CD4-positive, alpha-beta T cell treated with Interleukin-1 beta for 1 hour (primary cell): Measurements from ENCODE around the gene CAST.
"Not testable (repeated sequence)": the region's sequence is repeated elsewhere in the genome, so short reads cannot be mapped to it uniquely, and the experiment has no call there.

Experiments used
- DNase-seq, 2 donors: peaks; one replicate each; pipeline ENCODE4 v3.0.0-alpha.2; 2020 to 2022

CAST gene, protein sequence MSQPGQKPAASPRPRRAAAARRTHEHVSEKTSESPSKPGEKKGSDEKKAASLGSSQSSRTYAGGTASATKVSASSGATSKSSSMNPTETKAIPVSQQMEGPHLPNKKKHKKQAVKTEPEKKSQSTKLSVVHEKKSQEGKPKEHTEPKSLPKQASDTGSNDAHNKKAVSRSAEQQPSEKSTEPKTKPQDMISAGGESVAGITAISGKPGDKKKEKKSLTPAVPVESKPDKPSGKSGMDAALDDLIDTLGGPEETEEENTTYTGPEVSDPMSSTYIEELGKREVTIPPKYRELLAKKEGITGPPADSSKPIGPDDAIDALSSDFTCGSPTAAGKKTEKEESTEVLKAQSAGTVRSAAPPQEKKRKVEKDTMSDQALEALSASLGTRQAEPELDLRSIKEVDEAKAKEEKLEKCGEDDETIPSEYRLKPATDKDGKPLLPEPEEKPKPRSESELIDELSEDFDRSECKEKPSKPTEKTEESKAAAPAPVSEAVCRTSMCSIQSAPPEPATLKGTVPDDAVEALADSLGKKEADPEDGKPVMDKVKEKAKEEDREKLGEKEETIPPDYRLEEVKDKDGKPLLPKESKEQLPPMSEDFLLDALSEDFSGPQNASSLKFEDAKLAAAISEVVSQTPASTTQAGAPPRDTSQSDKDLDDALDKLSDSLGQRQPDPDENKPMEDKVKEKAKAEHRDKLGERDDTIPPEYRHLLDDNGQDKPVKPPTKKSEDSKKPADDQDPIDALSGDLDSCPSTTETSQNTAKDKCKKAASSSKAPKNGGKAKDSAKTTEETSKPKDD

DNA sequence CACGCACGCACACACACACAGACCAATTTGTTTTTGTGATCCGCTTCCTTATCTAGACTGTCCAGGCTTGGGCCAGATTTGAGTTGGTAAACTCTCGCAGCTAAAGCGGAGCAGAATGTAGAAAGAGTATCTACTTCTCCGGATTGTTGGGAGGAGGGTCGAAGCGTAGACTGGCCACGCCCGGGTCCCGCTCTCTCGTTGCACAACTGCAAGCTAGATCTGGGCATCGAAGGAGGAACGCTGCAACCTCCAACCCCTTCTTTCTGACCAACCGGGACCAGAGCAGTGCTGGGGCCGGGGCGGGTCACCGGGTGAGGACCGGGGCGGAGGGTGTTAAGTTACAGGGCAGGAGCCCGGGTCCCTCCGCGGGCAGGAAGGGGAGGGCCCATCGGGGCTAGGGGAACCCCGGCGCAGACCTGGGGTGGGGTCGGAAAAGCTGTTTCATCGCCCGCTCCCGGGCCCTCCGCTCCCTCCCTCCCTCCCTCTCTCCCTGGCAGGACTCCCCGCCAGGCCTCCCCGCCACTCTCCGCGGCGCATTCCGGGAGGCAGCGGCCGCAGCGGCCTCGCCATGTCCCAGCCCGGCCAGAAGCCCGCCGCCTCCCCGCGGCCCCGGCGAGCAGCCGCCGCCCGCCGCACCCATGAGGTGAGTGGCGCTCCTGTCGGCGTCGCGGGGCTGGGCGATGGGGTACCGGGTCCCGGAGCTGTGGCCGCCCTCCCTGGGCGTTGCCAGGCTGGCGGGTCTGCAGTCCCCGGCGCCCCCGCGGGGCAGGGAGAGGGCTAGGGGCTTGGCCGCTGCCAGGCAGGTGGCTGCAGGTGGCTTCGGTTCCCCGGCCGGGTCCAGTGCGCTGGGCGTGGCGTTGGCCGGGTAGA is at the start of gene CAST:
TSS of gene CAST (plus strand) at position 522 of the 870 bp plus-strand sequence. CDS start at position 569, 47 bp downstream.
- peak; percentile 83 to 85 for DNase-seq

DNA sequence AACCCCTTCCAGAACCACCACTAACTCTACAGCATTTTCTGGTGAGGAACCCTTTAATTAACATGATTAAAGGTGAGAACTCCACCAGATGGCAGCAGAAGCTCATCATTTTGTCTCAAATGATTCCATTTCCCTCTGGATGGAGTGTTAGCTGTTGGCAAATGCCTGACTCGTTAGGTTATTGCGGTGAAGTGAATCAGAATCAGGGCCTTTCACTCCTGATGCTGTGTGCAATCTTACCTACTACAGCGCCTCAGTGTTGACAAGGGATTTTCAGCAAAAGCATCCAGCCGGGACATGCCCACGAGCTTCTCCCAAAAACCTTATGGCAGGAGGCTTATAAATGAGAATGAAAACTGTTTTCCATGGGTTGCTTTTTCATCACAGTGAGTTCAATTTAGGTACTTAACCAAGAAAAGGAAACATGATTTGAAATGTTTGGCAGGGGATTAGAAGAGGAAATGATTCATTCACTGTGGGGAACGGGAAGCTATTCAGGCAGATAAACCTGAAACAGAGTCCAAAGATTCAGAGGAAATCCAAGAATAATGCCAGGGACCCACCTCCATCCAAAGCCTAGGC is 48.0 kb upstream of the CAST start:
- DNase-seq = peak; percentile 24 to 64

DNA sequence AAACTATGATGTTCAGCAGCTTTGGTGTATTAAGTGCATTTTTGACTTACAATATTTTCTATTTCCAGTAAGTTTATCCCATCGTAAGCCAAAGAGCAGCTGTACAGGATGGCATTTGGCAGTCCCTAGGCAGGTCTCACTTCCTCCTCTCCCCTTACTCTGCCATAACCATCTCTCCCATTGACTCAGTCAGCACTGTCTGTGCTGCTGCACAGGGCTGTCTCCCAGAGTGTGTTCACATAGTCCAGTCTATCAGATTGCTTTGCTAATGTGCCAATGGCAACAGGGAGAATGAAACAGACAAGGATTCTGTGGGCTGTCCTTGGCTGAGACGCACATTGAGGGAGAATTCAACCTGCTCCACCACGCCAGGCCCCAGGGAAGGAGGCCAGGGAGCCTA is 47.0 kb upstream of the CAST start:
- DNase-seq = no peak

DNA sequence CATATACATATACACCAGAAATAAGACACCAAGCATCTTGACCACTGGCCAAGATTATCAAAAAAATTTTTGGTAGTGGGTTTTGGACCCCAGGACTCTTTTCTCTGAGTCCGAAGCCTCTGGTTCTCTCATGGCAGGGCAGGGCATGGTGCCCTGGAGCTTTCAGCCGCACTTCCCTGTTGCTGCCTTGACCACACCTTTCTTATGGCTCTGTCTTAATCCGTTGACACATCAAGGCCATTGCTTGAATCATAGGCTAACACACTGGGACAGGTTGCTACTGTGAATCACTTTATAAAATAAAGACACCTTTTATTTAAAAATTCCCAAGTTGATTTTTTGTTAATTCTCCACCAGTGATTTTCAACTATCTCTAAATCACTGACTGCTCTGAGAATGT is 45.4 kb upstream of the CAST start:
- DNase-seq = no peak

DNA sequence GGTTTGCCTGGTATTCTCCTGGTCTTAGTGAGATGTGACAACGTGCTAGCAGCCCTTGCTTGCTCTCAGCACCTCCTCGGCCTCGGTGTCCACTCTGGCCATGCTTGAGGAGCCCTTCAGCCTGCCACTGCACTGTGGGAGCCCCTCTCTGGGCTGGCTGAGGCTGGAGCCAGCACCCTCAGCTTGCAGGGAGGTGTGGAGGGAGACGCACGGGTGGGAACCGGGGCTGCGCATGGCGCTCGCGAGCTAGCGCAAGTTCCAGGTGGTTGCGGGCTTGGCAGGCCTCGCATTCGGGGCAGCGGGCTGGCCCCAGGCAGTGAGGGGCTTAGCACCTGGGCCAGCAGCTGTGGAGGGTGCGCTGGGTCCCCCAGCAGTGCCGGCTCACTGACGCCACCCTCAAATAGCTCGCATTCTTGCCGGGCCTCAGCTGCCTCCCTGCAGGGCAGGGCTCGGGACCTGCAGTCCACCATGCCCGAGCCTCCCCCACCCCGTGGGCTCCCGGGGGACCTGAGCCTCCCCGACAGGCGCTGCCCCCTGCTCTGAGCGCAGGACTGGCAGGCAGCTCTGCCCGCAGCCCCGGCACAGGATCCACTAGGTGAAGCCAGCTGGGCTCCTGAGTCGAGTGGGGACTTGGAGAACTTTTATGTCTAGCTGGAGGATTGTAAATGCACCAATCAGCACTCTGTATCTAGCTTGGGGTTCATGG is 43.7 kb upstream of the CAST start:
- not testable (repeated sequence) for DNase-seq

DNA sequence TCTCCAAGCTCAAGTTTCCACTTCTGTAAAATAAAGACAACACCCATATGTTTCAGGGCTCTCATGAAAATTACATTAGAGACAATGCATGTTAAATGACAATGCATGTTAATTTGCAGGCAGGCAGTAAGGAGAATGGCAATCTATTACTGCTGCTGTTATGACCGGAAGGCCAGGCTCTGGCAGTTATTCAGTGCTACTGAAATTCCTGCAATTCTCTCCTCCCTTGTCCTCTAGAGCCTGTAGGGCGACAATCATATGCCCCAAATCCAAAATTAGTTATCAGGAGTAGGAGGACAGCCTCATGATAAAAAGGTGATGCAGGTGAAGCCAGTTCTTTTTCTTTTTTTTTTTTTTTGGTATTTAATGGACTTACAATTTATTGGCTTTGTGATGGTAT is 42.2 kb upstream of the CAST start:
- DNase-seq = no peak

DNA sequence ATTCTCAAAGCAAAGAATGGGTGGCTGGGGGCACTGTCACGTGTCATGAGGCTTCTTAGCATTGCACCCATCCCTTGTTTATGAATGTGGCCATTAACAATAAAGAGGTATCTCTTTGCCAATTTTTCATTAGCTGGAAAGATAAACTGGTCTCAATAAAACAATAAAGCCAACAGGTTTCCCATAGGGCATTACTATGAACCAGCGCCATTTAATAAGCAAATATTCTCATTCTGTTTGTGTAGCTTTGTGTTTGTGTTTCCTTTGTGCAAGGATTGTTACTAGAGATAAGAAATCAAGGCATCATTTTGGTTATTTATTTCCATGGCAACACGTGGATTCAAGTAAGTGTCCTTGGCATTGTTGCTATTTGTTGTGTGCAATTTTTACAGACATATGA is 37.6 kb upstream of the CAST start:
- DNase-seq = no peak

DNA sequence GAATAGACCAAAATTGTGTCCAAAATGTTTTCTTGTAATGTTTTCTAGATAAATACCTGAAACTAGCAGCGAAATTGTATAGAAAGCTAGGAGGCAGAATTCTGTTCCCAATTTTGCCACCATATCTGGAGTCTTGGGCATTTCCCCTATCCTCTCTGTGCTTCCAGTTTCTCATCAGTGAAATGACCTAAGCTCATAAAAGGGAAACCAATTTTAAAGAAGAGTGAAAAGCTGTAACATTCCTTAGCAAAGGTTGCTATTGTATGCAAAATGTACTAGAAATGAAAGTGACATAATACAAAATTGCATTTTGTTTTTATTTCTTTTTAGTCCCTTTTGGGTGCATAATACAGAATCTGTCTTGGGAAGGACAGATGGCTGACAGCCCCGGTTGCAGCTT is 36.8 kb upstream of the CAST start:
- no peak for DNase-seq

DNA sequence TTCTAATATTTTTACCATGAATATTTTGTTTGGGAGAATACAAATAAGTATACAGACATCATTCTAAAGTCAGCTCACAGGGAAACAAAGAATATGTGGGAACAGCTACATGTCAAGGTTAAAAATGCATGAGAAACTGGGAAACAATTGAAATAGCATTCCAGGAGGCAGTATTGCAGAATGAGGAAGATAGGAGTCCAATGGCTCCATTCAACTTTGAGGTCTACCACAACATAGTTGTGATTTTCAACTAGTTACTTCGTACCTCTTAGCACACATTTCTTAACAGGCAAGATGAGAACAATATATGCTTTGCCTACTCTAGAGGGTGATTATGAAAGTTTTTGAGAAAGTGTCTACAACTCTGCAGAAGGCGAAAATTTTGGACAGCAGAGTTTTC is 35.2 kb upstream of the CAST start:
- no peak for DNase-seq

DNA sequence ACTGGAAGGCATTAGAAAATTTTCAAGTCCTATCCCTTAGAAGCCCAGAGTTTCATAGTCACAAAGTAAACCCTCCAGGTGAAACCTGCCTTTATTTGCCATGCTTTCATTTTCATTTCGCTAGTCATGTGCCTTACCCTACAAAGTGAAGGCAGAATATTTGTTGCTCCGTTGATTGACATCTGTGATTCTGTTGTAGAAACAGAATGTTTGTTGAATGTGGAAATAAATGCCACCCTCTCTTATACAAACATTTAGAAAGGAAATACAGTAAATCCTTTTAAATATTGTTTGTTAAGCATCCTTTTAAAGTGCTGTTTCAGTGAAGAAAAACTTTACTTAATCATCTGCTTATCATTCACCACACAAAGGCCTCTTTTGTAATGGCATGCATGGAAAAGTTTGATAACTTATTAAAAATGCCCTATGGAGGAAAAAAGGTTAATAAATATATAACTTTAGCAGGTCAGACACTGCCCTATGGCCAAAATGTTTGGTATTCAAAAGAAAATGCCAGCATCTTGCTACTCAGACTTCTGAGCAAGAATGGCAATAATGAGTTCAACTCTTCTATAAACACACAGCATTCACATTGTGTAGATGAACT is 34.3 kb upstream of the CAST start:
- DNase-seq = peak in 1 of 2 donors; percentile 27

DNA sequence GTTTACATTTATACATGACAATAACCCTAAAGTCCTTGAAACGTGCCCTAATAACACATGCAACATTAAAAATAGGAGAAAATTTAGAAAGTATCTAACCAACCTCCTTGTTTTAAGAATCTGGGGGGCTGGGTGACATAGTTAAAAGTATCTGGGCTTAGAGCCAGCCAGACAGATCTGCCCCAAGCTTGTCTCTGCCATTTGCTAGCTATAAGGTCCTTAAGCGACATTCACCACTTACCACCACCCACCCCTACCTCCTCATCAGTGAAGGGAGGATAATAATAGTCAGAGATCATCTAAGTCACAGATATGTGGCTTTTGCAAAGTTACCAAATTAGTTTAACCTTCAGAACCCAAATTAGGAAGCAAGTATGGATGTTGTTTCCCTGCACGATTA is 33.8 kb upstream of the CAST start:
- no peak for DNase-seq

DNA sequence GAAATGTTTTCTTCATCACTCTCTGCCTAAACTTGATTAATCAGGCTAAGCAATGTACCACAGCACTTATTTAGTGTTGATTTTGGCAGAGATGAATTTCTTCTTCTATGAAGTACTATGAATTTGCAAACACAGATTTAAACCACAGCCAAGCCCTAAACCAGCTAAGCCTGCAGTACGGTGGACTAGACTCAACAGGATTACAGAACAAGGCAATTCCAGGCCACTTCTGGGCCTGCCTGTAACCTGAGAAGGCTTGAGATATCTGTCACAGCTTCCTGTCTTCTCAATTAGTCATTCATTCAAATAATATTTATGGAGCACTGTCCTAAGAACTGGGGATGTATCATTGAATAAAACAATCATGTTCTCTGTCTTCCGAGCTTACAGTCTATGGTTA is 32.4 kb upstream of the CAST start:
- no peak for DNase-seq

DNA sequence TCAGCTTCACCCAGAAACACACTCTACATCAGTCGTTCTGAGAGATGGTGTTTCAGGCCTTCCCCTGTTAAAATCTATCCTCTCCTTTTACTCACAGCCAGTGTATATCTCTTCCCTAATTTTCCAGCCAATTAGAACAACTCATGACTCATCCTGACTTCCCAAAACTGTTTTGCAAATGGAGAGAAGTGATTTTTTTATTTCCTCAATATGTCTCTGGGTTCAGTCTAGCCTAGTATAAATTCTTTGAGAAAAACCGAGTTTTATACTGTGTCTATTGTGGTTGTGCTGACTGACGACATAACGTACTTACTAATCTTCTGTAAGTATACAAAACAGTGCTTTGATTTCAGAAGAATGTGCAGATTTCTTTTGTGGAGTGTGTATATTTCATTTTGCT is 28.4 kb upstream of the CAST start:
- no peak for DNase-seq

DNA sequence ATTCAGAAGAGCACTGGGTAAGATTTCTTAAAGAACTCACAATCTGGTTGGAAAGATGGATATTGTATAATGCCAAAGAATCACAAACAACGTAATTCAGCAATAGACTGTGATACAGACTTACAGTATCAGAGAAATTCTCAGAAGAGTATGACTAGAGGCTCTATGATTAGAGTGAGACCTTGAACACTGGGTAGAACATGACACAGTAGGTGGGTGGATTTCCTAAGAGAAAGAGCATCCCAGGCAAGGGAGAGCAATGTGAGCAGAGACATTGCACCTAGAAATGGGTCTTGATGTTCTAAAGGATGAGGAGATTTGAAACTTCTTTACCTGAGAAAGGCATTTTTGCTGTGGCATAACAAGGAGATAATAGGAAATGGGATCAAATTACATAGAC is 27.3 kb upstream of the CAST start:
- no peak for DNase-seq

DNA sequence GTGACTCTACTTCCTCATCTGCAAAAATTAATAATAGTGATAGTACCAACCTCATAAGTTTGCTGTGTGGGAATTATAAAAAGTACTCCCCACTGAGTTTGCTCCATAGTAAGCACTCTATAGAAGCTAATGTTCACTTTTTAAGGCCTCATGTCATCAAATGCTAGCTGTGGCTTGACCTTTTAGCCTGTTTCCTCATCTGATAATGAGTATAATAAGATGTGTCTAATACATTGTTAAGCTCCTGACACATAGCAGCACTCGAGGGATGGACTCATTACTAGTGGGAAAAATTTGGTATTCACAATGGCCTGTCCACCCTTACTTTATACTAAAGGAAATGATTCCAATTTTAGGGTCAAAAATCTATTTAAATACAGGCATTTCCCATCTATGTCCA is 26.1 kb upstream of the CAST start:
- no peak for DNase-seq

DNA sequence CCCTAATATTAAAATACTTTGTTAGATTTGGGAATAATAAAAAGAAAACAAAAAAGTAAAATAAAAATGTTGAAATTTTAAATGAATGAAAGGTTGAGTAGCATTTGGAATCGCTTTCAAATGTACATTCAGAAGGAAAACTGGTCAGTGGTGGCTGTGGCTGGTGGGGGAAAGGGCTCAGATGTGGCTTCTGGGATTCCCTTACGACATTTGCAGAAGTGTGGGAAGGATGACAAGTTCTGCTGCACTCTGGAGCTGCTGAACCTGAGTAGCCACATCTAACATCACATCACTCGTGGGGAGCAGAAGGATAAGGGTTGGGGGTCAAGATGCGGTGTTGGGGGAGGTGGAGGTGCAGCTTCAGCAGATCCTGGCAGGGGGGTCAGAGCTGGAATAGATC is 25.6 kb upstream of the CAST start:
- no peak for DNase-seq

DNA sequence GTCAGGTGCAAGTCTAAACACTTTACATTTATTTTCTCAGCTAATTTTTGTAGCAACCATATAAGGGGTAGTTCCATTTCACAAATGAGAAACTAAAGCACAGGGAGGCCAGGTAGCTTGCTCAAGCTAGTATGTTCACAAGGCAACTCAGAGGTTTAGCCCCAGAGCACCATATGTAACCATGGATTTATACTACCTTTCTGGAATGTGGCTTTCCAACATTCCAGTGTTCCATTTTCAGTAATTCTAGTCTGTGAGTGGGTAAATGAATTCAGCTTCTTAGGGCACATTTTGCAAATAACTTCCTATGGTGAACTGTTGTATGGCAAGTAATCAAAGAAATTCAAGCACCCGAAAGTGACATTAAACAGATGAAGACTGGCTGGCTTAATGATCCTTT is 25.0 kb upstream of the CAST start:
- no peak for DNase-seq

DNA sequence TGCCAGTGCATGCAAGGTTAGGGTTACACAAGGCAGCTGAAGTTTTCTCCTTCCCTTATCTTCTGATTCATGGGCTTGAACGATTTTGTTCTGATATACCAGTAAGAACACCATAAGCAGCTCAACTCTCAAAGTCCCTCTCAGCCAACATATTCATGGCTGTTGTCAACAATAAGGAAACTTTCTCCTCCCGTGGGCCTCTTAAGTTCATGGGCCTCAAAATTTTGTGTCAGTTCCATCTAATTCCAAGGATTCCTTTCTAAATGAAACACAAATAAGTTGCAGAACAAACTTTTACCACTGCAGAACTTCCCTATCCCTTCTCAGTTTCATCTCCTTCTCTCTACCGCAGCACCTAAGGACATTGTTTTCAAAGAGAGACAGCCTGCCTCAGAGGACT is 23.6 kb upstream of the CAST start:
- DNase-seq = no peak

DNA sequence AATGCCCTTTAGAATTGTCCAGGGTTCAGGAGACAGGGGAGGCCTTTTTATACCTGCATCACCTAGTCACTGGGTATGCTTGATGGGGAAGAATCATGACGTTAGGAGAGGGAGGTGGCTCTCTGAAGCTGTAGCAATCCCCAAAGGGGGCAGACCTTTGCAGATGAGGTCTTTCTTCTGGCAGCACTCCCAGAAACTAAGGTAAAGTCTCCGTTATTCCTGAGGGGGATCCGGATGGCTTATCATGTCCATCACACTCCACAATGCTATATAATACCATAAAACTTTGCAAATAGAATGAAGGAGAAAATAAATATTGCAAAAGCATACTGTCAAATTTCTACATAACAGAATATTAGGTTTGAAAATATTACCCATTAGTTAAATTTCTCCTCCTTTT is 21.5 kb upstream of the CAST start:
- DNase-seq = no peak

DNA sequence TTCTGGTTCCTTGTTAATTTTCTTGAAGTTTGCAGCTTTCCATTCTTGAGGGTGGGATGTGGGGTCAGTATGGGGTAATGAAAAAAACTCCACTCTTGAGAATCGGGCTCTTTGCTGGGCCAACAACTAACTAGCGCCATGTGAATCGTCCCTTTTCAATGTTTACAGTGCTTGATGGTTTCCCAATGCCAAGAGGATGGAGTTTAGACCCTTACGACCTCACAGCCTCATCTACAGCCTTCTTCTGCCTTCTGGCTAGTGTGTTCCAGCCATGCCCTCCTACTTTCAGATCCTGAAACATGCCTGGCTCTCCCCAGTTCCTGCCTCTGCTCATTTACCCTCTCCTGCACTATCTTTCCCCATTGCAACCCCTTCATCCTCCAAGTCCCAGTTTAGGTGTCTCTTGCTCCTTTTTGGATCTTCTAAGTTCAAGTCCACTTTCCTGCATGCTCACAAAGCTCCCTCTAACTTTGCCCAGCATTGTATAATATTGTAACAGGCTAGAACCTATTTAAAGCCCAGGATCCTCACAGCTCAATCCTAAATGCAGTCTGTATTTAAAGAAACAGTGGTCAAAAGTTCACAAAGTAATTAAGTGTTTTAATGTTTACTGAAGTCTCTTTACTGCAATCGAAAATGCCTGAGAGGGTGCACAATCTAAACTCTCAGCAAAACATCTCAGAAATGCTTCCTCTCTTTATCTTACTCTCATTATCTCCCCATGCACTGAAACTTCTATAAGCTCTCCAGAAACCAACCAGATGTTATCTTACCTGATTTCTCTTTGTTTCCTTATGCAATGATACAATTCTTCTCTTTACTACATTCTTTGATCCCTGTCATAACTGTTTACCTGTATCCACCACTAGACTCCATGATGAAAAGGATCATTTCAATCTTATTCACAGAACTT is 20.6 kb upstream of the CAST start:
- no peak for DNase-seq

DNA sequence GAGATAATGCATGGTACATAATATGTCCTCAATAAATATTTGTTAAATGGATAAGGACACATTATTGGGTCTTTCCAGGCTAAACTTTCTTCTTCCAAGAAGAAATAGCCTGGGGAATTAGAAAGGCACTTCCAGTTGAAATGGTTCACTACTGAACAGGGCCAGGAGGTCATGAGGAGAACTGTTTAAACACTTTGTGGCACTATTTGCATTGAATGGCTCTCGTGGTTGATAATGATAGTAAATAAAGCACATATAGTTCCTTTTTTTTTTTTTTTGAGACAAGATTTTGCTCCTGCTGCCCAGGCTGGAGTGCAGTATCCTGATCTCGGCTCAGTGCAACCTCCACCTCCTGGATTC is 19.9 kb upstream of the CAST start:
- DNase-seq = no peak
